ENCODE results near the gene ZNF543. TPM values are rescaled to one million over a fixed set of nuclear protein-coding genes. Genes with fewer than 3 reads are reported as not detected.

ZNF543 gene
- total RNA-seq, 4 donors from 2014 or later: 3.8 to 8.3 (median 7.1) TPM

DNA sequence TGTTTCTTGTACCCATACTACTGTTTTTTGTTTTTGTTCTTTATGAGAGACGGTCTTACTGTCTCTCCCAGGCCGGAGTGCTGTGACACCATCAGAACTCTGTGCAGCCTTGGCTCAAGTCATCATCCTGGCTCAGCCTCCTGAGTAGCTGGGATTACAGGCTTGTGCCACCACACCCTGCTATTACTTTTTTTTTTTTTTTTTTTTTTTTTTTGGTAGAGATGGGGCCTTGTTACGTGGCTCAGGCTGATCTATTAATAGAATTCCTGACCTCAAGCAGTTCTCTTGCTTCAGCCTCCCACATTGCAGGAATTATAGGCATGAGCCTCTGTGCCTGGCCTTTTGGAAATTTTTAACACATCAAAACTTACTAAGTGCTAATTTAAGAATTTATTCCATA, 27.9 kb downstream of the ZNF543 start:
- TF ChIP-seq, protein P1, sequence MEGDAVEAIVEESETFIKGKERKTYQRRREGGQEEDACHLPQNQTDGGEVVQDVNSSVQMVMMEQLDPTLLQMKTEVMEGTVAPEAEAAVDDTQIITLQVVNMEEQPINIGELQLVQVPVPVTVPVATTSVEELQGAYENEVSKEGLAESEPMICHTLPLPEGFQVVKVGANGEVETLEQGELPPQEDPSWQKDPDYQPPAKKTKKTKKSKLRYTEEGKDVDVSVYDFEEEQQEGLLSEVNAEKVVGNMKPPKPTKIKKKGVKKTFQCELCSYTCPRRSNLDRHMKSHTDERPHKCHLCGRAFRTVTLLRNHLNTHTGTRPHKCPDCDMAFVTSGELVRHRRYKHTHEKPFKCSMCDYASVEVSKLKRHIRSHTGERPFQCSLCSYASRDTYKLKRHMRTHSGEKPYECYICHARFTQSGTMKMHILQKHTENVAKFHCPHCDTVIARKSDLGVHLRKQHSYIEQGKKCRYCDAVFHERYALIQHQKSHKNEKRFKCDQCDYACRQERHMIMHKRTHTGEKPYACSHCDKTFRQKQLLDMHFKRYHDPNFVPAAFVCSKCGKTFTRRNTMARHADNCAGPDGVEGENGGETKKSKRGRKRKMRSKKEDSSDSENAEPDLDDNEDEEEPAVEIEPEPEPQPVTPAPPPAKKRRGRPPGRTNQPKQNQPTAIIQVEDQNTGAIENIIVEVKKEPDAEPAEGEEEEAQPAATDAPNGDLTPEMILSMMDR (IDR thresholded peaks at IDR 0.05; ENCODE audit: low read depth): no peak

DNA sequence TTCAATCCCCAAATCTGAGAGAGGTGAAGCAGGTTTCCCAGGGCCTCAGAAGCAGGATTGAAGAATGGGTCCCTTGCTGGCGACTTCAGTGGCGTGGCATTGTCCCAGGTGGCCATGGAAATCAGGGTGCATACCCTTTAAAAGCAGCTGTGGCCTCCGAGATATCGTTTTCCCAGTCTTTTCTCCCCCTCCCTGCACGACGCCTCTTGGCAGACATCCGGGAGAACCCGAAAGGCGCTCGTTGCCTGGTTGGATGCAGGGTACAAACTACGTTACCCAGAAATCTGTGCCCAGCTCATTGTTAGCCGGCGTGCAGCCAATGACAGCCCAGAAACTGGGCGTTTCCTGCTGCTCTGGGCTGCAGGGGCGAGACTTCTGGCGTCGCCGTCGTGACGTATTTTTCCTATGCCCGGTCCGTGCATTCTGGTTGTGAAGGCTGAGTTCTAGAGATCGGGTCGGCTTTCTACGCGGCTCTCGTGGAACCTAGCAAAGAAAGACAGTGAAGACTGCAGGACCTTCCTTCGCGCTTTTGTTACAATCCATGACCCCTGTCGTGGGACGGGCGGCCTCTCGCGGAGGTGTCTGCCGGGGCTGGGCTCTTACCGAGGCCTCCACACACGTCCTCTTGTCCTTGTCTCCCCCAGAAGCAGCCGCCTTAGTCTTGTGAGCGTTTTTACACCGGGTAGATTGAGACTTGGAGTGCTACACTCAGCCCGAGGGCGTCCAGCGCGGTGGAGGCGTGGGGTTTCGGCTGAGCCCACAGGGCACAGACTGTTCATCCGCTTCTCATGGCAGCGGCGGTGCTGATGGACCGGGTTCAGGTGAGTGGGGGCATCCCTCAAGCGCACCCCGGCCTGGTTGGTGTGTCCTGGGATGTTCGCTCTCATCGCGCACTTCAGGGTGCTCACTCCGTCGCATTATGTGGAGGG, 30.9 kb downstream of the ZNF543 start, which contains the start of gene ZNF304:
ZNF304 (plus strand) TSS at position 395 of the 929 bp plus-strand sequence; CDS start at position 789, 394 bp downstream.
- TF ChIP-seq, protein P1 (IDR thresholded peaks at IDR 0.05; ENCODE audit: low read depth): no peak

DNA sequence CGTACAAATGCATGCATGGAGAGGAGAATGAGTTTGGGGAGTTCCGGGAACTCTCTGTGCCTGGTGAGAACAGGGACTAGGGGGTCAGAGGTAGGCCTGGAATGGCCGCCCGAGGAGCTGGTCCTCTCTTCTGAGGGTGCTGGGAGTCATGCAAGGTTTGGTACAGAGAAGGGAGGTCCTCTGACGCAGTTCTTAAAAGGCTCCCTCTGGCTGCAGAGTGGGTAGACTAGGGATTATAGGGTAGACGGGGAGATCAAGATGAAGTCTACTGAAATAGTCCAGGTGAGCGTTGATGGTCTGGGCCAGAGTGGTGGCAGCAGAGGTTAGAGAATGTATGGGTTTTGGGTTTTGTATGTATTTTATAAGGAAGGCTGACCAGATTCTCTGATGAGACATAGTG, 31.6 kb downstream of the ZNF543 start:
- TF ChIP-seq, protein P1 (IDR thresholded peaks at IDR 0.05; ENCODE audit: low read depth): no peak

DNA sequence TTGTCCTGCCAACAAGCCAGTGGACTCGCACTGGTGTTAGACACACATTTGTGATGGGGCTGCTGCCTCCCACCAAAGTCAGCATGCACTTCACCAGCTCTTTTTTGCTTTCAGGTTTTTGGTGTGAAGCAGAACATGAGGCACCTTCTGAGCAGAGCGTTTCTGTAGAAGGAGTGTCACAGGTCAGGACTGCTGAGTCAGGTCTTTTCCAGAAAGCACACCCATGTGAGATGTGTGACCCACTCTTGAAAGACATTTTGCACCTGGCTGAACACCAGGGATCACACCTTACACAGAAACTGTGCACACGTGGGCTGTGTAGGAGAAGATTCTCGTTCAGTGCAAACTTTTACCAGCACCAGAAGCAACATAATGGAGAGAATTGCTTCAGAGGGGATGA, 35.6 kb downstream of the ZNF543 start:
- TF ChIP-seq, protein P1 (IDR thresholded peaks at IDR 0.05; ENCODE audit: low read depth): no peak

DNA sequence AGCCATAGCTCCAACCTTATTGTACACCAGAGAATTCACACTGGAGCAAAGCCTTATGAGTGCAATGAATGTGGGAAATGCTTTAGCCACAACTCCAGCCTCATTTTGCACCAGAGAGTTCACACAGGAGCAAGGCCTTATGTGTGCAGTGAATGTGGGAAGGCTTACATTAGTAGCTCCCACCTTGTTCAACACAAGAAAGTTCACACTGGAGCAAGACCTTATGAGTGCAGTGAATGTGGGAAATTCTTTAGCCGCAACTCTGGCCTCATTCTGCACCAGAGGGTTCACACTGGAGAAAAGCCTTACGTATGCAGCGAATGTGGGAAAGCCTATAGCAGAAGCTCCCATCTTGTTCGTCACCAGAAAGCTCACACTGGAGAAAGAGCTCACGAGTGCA, 37.1 kb downstream of the ZNF543 start:
- TF ChIP-seq, protein P1 (IDR thresholded peaks at IDR 0.05; ENCODE audit: low read depth): no peak

- TF ChIP-seq, protein P1 (IDR thresholded peaks at IDR 0.05; ENCODE audit: low read depth): no peak
These were observed 39.0 kb downstream of the ZNF543 start for GRCh38 chr19:57359300-57359699.

- TF ChIP-seq, protein P1 (IDR thresholded peaks at IDR 0.05; ENCODE audit: low read depth): no peak
These were observed 42.1 kb downstream of the ZNF543 start for GRCh38 chr19:57362419-57362818.

All from subcutaneous adipose tissue (tissue), 4 donors.